Trophoblast cell (in vitro differentiated cells and primary cell): ENCODE measurements around the gene DYNLT3.

Experiments used
- DNase-seq, 2 donors: peaks; one replicate each; pipeline ENCODE4 v3.0.0-alpha.2; 2016
- H2AFZ ChIP-seq: 2 replicates; pipeline ENCODE4 v1.6.1; 2013; ENCODE audit warnings: low read length, moderate library complexity, mild to moderate bottlenecking; ENCODE audit not compliant: insufficient read depth, poor library complexity
- H2AK5ac ChIP-seq: 2 replicates; pipeline ENCODE4 v1.6.1; 2013; ENCODE audit warnings: mild to moderate bottlenecking, low read length
- H2BK120ac ChIP-seq: 2 replicates; pipeline ENCODE4 v1.6.1; 2013; ENCODE audit warnings: low read length, mild to moderate bottlenecking, moderate library complexity; ENCODE audit not compliant: insufficient read depth, poor library complexity
- H2BK12ac ChIP-seq: 2 replicates; pipeline ENCODE4 v1.6.1; 2013; ENCODE audit warnings: mild to moderate bottlenecking, low read length, moderate library complexity
- H2BK5ac ChIP-seq: 2 replicates; pipeline ENCODE4 v1.6.1; 2013; ENCODE audit warnings: low read length, low read depth, moderate library complexity, mild to moderate bottlenecking; ENCODE audit not compliant: poor library complexity
- H3K14ac ChIP-seq: 2 replicates; pipeline ENCODE4 v1.6.1; 2013; ENCODE audit warnings: mild to moderate bottlenecking, low read length
- H3K18ac ChIP-seq: 2 replicates; pipeline ENCODE4 v1.6.1; 2013; ENCODE audit warnings: mild to moderate bottlenecking, low read length
- H3K23ac ChIP-seq: 2 replicates; pipeline ENCODE4 v1.6.1; 2013; ENCODE audit warnings: low read length
- H3K27ac ChIP-seq: 2 replicates; pipeline ENCODE4 v1.5.1; 2013; ENCODE audit warnings: low read depth, mild to moderate bottlenecking, inconsistent platforms, low read length, moderate library complexity
- H3K27me3 ChIP-seq: 2 replicates; pipeline ENCODE4 v1.6.1; 2013; ENCODE audit warnings: inconsistent platforms, mild to moderate bottlenecking, low read length, moderate library complexity; ENCODE audit not compliant: insufficient read depth
- H3K36me3 ChIP-seq, 2 experiments: 1 replicate in 1 of 2; 2 replicates in 1 of 2; pipeline ENCODE4 v1.6.1; 2013; ENCODE audit warnings: low read length in 2 of 2, mild to moderate bottlenecking in 2 of 2, moderate library complexity in 1 of 2; ENCODE audit not compliant: insufficient read depth in 2 of 2, control insufficient read depth in 1 of 2
- H3K4ac ChIP-seq: 2 replicates; pipeline ENCODE4 v1.6.1; 2013; ENCODE audit warnings: low read depth, mild to moderate bottlenecking, low read length, moderate library complexity
- H3K4me1 ChIP-seq, 2 experiments: 1 replicate in 1 of 2; 2 replicates in 1 of 2; pipeline ENCODE4 v1.6.1; 2013; ENCODE audit warnings: low read length in 2 of 2, mild to moderate bottlenecking in 2 of 2, moderate library complexity in 1 of 2; ENCODE audit not compliant: insufficient read depth in 2 of 2, control insufficient read depth in 1 of 2
- H3K4me2 ChIP-seq: 2 replicates; pipeline ENCODE4 v1.6.1; 2013; ENCODE audit warnings: inconsistent platforms, mild to moderate bottlenecking, low read length, moderate library complexity
- H3K4me3 ChIP-seq: 2 replicates; pipeline ENCODE4 v1.5.1; 2013; ENCODE audit warnings: mild to moderate bottlenecking, low read depth, low read length, inconsistent platforms
- H3K79me1 ChIP-seq: one replicate; pipeline ENCODE4 v1.6.1; 2013; ENCODE audit warnings: low read length
- H3K79me2 ChIP-seq: 2 replicates; pipeline ENCODE4 v1.6.1; 2013; ENCODE audit warnings: low read length, mild to moderate bottlenecking; ENCODE audit not compliant: control insufficient read depth, insufficient read depth, poor library complexity
- H3K9ac ChIP-seq: 2 replicates; pipeline ENCODE4 v1.6.1; 2013; ENCODE audit warnings: mild to moderate bottlenecking, low read length
- H3K9me3 ChIP-seq: 2 replicates; pipeline ENCODE4 v1.6.1; 2013; ENCODE audit warnings: low read depth, mild to moderate bottlenecking, control low read depth, inconsistent platforms, low read length; ENCODE audit not compliant: insufficient read depth
- H4K12ac ChIP-seq: 2 replicates; pipeline ENCODE4 v1.6.1; 2013; ENCODE audit warnings: low read depth, mild to moderate bottlenecking, low read length, moderate library complexity
- H4K8ac ChIP-seq: 2 replicates; pipeline ENCODE4 v1.6.1; 2013; ENCODE audit warnings: low read depth, mild to moderate bottlenecking, low read length, moderate library complexity
- H4K91ac ChIP-seq: one replicate; pipeline ENCODE4 v1.6.1; 2013; ENCODE audit warnings: low read depth, mild to moderate bottlenecking, low read length, moderate library complexity
- WGBS: extraction: QIAGEN DNeasy Blood & Tissue Kit; methylation state at CpG from one replicate; pipeline ENCODE4 v1.1.7; 2013; ENCODE audit warnings: missing lambda C conversion rate; ENCODE audit not compliant: insufficient read length, insufficient coverage; ENCODE audit errors: extremely low coverage; 5-methylcytosine and 5-hydroxymethylcytosine counted together

DYNLT3 gene

DNA sequence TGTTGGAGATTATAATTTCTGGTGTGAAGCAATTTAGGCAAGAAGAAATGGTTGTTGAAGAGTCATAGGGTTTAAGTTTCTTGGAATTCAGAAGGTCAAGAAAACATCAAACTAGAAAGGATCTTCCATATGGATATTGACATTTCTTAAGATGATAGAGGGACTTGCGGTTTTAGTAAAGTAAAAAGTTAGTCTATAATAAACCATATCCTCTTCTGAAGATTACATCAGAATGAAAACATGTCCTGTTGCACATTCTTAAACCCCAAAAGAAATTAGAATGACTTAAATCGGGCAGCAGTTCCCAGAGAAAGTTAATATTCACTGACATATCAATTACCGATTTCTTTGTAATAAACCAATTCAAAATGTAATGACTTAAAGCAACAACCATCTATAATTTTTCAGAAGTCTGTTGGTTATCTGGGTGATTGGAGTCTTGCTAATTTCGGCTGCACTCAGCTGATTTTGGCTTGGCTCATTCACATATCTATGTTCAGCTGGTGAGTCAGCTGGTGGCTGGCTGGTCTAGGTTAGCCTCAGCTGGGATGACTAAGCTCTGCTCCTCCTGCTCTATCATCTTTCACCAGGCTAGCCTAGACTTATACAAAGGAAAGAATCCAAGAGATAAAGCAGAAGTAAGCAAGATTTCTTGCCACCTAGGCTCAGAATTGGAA is 24.4 kb upstream of the DYNLT3 start:
- H4K8ac ChIP-seq = no peak overlapping the region
- H3K4me1 ChIP-seq = no peaks in the 10 kb centered on the region
- WGBS = no CpG with 5 or more reads among the region's 4 CpGs
- H2BK5ac ChIP-seq = no peak overlapping the region
- H3K18ac ChIP-seq = no peak overlapping the region
- no peak overlapping the region for H3K4me2 ChIP-seq
- H3K27ac ChIP-seq = no peak overlapping the region
- H3K14ac ChIP-seq = no peak overlapping the region
- H3K23ac ChIP-seq = no peak overlapping the region
- no peak overlapping the region for H2BK12ac ChIP-seq
- H3K79me2 ChIP-seq = no peaks in the 10 kb centered on the region
- H4K12ac ChIP-seq = no peak overlapping the region
- no peak overlapping the region for H3K9ac ChIP-seq
- no peak overlapping the region for H3K4me3 ChIP-seq
- no peak overlapping the region for H4K91ac ChIP-seq
- no peak overlapping the region for H2BK120ac ChIP-seq
- no peak overlapping the region for H3K4ac ChIP-seq
- no peak overlapping the region for H2AFZ ChIP-seq
- H3K27me3 ChIP-seq = no peaks in the 10 kb centered on the region
- no peak overlapping the region for H2AK5ac ChIP-seq
- peaks cover 2% of the 10 kb centered on the region for H3K79me1 ChIP-seq
- peak; percentile 23 to 50 for DNase-seq
- no peaks in the 10 kb centered on the region for H3K36me3 ChIP-seq
- H3K9me3 ChIP-seq = no peaks in the 10 kb centered on the region

DNA sequence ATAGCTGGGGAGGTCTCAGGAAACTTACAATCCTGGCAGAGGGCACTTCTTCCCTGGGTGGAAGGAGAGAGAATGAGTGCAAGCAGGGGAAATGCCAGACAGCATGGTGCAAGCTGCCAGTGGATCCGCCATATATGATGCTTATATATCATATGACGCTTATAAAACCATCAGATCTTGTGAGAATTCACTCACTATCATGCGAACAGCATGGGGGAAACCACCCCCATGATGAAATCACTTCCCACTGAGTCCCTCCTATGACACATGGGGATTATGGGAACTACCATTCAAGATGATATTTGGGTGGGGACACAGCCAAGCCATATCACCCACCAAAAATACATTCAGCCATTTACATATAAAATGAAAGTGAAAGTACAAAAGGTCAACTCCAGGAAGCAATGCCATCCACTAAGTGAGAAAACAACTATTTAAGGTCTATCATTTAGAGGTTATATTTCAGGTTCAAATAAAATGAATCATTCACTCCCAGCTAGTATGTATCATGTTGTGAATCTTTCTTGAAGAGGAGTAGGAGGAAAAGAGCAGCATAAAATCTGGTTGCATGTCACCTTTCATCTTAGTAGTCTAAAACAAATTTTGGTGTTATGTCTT is 20.3 kb upstream of the DYNLT3 start:
- Histone ChIP-seq H2BK5ac (no peak overlapping the region), H3K14ac (no peak overlapping the region), H3K79me1 (no peaks in the 10 kb centered on the region), H2BK120ac (no peak overlapping the region), H3K9me3 (peaks cover 2% of the 10 kb centered on the region), H3K23ac (no peak overlapping the region), H3K4ac (no peak overlapping the region), H3K4me3 (no peak overlapping the region), H3K9ac (no peak overlapping the region), H4K12ac (no peak overlapping the region), H3K18ac (no peak overlapping the region), H3K4me1 (no peaks in the 10 kb centered on the region), H3K27ac (no peak overlapping the region), H3K4me2 (no peak overlapping the region), H4K91ac (no peak overlapping the region), H3K27me3 (no peaks in the 10 kb centered on the region), H4K8ac (no peak overlapping the region), H2BK12ac (no peak overlapping the region), H3K36me3 (no peaks in the 10 kb centered on the region), H2AFZ (no peak overlapping the region), H3K79me2 (no peaks in the 10 kb centered on the region), H2AK5ac (no peak overlapping the region)
- no CpG with 5 or more reads among the region's 3 CpGs for WGBS
- no peak for DNase-seq

GRCh38 chrX:37863728-37864127 is 16.4 kb upstream of the DYNLT3 start:
- Histone ChIP-seq H3K27ac (no peak overlapping the region), H3K4me1 (peaks cover 2% of the 10 kb centered on the region in 2 experiments), H2AFZ (no peak overlapping the region), H3K79me2 (no peaks in the 10 kb centered on the region), H2BK12ac (no peak overlapping the region), H3K4me3 (no peak overlapping the region), H3K36me3 (no peaks in the 10 kb centered on the region), H2BK5ac (no peak overlapping the region), H3K9ac (no peak overlapping the region), H3K23ac (no peak overlapping the region), H3K27me3 (no peaks in the 10 kb centered on the region), H4K8ac (no peak overlapping the region), H2AK5ac (no peak overlapping the region), H3K9me3 (peaks cover 2% of the 10 kb centered on the region), H2BK120ac (no peak overlapping the region), H4K91ac (no peak overlapping the region), H4K12ac (no peak overlapping the region), H3K4me2 (no peak overlapping the region), H3K14ac (no peak overlapping the region), H3K79me1 (peaks cover 2% of the 10 kb centered on the region), H3K18ac (no peak overlapping the region), H3K4ac (no peak overlapping the region)
- no peak for DNase-seq
- no CpG with 5 or more reads among the region's 3 CpGs for WGBS

- H2AFZ ChIP-seq = no peak overlapping the region
- no peak overlapping the region for H2AK5ac ChIP-seq
- no peak overlapping the region for H4K8ac ChIP-seq
- H3K4me3 ChIP-seq = no peak overlapping the region
- no peak overlapping the region for H2BK5ac ChIP-seq
- peaks cover 2% of the 10 kb centered on the region for H3K79me1 ChIP-seq
- H3K4me1 ChIP-seq = peaks cover 2% of the 10 kb centered on the region in 2 experiments
- no peak overlapping the region for H3K4ac ChIP-seq
- no peak overlapping the region for H3K14ac ChIP-seq
- no peak overlapping the region for H3K27ac ChIP-seq
- DNase-seq = no peak
- H3K27me3 ChIP-seq = no peaks in the 10 kb centered on the region
- no peak overlapping the region for H4K91ac ChIP-seq
- no peaks in the 10 kb centered on the region for H3K79me2 ChIP-seq
- no peak overlapping the region for H2BK12ac ChIP-seq
- H3K23ac ChIP-seq = no peak overlapping the region
- H2BK120ac ChIP-seq = no peak overlapping the region
- H3K18ac ChIP-seq = no peak overlapping the region
- no peak overlapping the region for H4K12ac ChIP-seq
- H3K4me2 ChIP-seq = no peak overlapping the region
- H3K9me3 ChIP-seq = peaks cover 2% of the 10 kb centered on the region
- H3K9ac ChIP-seq = no peak overlapping the region
- no peaks in the 10 kb centered on the region for H3K36me3 ChIP-seq
Measured at GRCh38 chrX:37862851-37863250, 15.5 kb upstream of the DYNLT3 start.
